ENCODE data around the gene PEX19.

The PEX19 gene

GRCh38 chr1:160277330-160277729 is 7.6 kb downstream of the PEX19 start:
- DNase-seq: no peak

- DNase-seq: no peak
These were observed 13.9 kb downstream of the PEX19 start for GRCh38 chr1:160271025-160271424.

GRCh38 chr1:160267284-160267991 is 17.5 kb downstream of the PEX19 start:
- no peak for DNase-seq

DNA sequence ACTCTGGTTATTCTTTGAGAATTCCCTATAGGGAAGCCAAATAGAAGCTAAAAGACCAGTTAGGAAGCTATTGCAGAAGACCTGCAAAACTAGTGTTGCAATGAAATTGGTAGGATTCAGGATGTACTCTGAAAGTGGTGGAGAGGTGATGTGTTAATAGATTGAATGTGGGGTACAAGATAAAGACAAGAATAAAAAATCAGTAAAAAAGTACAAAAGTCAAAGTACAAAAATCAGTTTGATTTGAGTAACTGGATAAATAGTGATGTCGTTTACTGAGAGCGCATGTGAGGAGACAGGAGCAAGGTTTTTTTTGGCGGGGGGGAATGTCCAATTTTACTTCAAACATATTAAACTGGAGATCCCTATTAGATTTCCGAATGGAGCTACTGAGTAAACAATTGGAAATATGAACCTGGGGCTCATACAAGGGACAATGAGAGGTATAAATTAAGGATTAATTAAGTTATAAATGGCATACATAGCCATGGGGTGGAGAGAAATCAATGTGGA is 20.1 kb downstream of the PEX19 start:
- no peak for DNase-seq

DNA sequence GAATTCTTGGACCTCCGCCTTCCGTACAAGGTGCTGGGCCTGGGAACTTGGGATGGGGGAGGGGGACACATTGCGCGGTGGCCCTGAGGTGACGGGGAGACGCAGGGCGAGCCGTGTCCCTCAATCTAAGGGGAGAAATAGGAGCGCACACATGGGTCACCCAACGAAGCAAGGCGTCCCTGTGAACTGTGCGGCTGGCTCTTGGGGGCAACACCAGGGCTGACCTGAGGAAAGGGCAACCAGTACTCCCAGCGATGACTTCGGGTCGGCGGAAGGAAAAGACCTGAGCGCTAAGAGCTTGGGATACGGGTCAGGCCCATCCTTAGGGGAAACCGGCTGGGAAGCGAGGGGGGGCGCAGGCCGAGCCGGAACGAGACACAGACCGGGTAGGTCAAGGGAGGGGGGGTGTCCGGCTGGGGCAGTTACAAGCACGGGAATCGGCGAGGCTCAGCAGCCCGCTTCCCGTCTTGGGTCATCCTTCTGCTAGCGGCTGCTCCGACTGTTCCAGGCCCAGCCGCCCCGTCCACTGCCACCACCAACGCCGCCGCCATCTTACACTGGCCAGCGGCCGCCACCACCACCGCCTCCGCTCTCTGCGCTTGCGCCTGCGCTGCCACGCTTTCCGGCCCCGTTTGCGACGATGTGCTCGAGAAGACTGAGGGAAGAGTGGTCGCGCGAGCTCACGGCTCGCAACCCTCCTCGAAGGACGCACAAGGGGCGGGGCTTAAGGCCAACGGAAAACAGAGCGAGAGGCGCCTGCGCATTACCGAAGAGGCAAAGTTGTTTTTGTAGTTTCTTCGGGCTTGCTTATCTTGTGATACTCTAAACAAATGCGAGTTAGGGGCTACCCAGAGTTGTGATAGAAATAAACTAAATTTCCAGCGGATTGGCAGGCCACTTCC is 22.8 kb downstream of the PEX19 start, which contains the start of gene DCAF8:
Gene DCAF8 (minus strand): TSS at position 657 of the 902 bp plus-strand sequence. CDS start 18,541 bp downstream, outside the sequence.
- DNase-seq: peak; percentile 98

DNA sequence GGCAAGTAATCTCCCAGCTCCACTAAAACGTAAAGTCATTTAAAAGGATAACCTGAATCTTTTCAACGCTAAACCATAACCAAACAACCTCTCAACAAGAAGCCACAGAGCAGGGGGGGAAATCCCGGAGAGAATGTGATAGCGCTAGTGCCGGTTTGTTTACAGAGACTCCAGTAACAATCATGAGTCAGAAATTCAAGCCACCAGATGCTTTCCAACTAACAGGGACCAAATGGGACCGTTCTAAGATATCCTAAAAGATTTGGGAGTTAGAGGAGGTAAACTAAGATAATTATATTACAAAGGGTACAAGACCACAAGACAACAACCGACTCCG is 23.4 kb downstream of the PEX19 start:
- DNase-seq: peak; percentile 68

DNA sequence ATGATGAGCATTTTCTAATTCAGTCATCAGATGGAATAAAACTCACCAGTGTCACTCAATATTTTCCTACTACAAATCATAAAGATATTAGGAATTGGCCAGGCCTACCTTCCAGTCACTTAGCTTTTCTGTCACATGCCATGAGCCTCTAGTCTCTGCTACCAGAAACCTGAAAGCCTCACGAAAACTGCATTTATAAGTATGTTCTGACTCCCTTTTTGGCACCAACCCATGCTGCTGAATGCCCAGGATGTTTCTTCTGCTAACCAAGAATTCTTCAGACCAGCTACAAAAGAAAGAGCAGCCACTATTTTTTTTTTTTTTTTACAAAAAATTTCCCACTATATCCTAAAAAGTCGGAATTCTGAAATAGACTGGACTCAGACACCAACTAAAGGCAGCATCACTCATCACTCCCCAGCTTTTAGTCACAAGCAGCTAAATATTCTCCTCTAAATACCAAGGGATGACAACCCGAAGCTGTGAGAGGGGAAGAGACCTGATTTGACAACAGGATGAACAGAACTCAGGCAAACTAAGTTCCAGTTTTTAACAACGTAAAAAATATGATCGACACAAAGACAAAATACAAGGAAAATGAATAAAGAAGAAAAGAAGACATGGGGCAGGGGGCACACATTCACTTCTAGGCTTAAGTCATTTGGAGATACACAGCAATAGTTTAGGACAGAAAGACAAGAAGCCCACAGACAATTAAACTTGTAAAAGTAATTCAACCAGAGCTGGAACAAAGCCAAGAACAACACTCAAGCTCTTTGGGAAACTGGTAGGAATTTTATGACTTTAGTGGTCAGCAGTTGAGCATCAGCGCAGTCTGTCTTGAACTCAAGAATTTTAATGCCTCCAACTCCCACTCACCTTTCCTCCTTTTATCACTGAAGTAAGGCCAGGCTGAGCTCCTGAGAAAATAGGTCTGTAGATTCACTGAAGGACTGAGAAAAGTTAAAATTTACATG is 24.2 kb downstream of the PEX19 start:
- peak; percentile 29 for DNase-seq

- DNase-seq: no peak
These were observed 26.6 kb downstream of the PEX19 start for GRCh38 chr1:160258177-160258798.

- DNase-seq: no peak
These were observed 27.4 kb downstream of the PEX19 start for GRCh38 chr1:160257411-160258015.

GRCh38 chr1:160256396-160257046 is 28.4 kb downstream of the PEX19 start:
- peak; percentile 93 for DNase-seq

GRCh38 chr1:160255781-160256300 is 29.1 kb downstream of the PEX19 start:
- DNase-seq: no peak

- DNase-seq: peak; percentile 84
These were observed 33.0 kb downstream of the PEX19 start for GRCh38 chr1:160251687-160252526.

- DNase-seq: no peak
These were observed 33.9 kb downstream of the PEX19 start for GRCh38 chr1:160251011-160251410.

DNA sequence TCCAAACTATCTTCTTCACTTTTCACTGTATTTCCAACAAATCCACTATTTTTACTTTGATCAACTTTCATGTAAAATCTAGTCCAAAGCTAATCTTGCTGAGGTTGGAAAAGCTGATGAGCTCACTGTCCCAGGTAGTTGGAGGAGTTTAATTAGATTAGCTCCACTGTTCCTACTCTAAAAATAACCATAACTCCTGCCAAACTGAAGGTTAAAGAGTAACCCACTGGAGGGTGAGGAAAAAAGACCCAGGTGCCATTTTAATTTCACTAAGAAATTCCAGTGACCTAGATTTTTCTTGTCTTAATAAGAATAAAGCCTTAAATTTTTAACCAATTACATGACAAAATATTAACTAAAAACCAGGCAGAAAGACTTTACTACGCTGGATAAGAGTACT is 37.9 kb downstream of the PEX19 start:
- no peak for DNase-seq

GRCh38 chr1:160245434-160245833 is 39.5 kb downstream of the PEX19 start:
- no peak for DNase-seq

DNA sequence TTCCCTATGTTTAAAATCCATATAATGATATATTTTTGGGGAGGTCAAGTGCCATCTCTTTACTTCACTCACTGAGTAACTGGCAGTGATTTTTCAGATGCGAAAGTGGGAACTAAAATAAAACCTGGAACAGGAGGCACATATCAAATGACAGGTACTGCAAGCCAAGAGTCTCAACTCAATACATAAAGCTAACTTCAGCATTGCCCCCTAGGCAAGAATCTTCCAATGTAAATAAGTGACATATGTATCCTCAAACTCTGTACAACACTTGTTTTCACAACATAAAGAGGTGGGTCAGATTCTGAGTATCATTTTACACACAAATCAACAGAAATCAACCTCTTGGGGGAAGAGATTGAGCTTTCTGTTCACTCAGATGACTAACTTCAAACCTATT is 40.7 kb downstream of the PEX19 start:
- no peak for DNase-seq

GRCh38 chr1:160243767-160244166 is 41.2 kb downstream of the PEX19 start:
- no peak for DNase-seq

DNA sequence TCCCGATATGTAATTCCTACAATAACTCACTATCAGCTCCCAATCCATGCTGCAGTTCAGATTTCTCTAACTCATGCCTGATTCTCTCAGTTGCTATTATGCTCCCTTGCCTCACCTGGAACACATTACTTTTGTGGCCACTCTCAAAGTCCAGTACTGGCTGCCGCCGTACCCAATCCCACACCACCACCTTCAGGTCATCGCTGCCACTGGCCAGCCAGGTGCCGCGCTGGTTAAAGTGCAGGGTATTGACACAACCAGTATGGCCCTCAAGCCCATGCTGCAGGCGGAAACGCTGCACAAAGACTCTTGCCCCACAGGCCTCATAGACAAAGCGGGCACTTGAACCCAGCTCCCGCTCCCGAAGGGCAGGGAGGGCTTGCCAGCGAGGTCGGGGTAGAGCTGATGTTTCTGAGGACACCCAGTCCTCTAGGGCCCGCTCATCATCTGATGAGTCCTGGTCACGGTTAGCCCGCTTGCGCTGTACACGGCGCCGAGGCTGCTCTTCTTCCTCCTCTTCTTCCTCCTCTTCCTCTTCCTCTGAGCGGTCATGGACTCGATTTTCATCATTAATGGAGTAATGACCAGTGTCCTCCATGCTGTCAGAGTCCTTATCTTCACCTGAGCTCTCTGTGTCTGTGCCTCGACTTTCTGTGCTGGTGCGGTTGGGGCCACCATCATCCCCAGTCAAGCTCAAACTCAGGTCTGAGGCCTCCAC is 45.2 kb downstream of the PEX19 start:
- no peak for DNase-seq

DNA sequence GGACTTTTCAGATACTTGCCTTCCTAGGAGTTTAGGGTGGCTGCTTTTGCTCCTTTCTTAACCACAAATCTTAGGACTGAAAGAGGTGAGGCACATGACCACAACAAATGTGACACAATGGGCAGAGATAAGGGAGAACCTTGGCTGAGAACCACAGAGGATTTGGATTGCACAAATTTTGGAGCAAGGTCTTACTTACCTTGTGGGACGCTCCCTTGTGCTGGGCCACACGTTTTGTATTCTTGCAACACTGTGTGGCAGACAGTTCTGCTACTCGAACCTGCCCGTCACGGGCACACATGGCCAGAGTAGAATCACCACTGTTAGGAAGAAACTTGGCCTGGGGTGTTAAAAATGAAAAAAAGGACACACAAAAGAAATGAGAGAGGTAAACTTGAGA is 46.5 kb downstream of the PEX19 start:
- DNase-seq: peak; percentile 32
